Fibroblast of skin of left biceps (primary cell): ENCODE data around the gene TMEM92.
"Not testable (repeated sequence)": the region's sequence is repeated elsewhere in the genome, so short reads cannot be mapped to it uniquely, and the experiment has no call there.

Experiments
- DNase-seq, 2 experiments: peaks; one replicate each; pipeline ENCODE4 v3.0.0-alpha.2; 2013; ENCODE audit warnings: low read depth in 2 of 2

TMEM92 gene

GRCh38 chr17:50262001-50262794 is 12.1 kb upstream of the TMEM92 start:
- DNase-seq = no peak

DNA sequence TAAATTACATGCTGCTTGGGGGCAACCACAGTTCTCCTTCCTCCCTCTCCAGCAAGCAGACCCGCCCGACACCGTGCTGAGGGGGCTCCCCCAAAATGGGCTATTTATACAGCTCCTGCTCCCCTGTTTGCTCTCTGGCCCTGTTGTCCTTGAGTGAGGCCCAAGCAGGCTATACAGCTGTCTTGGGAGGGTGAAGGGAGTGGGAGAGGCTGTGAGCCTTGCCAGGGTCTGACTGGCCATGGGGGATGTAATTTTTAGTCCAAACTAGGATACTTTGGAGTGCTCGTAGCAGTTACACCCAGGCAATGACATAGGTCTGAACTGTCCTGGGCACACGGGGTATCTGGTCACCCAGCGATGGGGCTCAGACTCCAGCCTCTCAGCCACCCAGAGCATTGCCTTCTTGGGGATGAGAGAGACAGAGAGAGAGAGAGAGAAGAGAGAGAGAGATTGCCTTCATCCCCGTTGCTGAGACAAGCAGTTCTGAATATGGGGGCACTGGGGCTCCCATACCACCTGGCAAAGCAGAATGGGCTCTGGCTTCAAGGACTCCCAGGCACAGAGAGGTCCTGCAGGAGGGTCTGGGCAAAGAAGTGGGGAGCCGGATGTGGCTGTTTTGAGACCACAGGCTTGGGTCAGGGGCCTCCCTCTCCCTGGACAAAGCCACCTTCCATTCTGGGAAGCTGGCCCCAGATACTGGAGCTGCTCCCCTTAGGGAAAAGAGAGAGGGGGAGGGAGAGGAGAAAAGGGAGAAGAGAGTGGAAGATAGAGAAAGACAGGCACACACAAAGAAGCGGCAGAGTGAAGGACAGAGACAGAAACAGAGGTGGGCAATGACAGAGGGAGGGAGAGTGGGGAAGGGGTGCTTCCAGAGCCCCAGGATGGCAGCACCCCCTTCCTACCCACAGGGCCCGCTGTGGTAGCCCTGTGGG is 10.7 kb upstream of the TMEM92 start:
- DNase-seq = no peak

- no peak for DNase-seq
Observed at GRCh38 chr17:50264263-50265113, 9.8 kb upstream of the TMEM92 start.

DNA sequence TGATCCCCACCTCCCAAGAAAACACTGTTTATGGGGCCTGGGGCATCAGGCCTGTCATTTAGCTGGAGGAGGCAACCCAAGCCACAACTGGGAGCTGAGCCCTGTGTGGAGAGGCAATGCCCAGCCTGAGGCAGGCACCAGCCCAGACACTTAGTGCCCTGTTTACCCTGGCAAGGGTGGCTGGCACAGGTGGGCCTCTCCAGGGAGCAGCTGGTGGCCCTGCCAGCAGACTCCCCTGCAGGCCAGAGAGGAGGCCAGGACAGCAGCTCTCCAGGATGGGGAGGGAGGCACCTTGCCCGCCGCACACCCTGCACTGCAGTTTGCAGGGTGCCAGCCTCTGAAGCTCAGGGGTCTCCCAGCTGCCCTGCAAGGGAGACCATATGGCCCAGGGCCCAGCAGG is 9.1 kb upstream of the TMEM92 start:
- no peak for DNase-seq

DNA sequence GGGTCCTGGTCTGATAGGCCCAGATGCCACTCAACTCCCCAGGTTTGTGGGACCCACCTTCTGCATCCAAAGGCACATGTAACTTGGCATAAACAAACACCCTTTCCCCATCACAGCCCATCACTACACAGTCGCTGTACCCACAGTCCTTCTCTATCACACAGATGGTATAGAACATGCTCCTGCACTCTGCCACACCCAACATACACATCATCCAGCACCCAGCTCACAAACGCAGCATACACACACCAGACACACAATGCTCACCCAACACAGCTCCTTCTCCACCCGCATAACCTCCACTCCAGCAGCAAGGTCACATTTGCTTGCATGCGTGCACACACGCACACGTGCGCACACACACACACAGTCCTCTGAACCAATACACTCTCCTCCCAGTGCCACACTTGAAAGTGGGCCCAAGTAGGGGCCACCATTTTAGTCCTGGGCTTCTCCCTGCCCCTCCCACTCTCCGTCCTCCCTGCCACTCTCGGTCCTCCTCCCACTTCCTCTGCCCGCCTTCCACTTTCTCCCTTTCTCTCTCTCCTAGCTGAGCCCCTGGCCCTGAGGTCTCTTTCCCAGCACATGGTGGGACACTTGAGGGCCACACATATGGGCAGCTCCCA is 8.5 kb upstream of the TMEM92 start:
- no peak for DNase-seq

DNA sequence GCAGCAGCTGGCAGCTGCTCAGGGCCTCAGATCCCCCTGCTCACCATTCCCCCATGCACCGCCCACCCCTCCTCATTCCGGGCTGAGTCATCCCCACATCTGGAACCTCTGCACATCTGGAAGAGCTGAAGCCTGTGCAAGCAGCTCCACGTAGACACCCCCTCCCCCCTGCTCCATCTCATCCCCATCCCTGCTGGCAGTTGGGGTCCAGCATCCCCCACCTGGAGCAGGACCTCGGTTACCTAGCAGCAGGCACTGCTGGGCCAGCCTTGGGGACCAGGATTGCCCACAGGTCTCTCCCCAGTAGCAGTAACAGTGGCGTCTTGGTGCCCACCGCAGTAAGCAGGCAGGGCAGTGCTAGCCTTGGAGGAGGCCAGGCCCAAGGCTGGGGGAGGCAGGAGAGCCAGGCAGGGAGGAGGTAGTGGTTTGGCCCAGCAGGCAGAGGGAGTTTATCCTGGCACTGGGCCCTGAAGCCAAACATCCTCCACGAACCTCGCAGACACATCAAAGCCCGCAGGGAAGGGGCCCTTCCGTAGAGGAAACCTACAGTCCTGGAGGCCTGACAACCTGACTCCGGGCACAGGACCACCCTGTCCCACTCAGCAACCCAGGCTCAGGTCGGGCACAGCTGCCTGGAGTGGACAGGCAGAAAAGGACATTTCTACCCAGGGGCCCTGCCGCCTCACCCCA is 7.7 kb upstream of the TMEM92 start:
- peak; percentile 71 for DNase-seq

DNA sequence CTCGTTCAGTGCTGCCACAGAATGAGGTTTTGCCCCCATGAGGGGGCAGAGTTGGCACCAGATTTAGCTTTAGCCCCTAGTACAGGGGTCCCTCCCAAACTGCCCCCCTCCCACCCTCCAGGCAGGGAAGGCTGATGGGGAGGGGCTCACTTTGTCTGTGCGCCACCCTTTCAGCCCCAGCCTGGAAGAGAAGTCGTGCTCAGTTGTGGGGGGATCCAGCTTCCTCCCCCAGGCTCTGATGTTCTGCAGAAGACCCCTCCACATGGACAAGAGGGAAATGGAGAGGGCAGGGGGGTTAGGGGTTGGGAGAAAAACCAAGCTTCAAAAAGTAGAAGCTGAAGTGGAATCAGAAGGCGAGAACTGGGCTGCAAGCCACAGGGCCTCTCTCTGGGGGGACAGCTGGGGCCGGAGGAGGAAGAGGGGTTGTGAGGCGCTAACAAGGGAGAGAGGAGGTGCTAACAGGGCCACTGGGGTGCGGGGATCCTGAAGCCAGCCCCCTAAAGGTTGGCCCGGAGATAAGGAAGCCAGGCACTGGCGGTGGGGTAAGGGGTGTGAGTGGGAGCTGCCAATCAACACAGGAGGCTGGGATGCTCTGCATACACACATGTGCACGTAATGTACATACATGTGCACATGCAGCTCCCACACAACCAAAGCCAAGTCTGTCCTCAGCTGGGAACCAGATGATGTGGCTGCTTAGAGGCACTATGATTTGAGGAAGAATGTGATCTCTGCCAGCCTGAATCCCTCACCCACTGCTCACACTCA is 7.0 kb upstream of the TMEM92 start:
- DNase-seq = peak; percentile 62 to 64

GRCh38 chr17:50268026-50268425 is 6.2 kb upstream of the TMEM92 start:
- no peak for DNase-seq

DNA sequence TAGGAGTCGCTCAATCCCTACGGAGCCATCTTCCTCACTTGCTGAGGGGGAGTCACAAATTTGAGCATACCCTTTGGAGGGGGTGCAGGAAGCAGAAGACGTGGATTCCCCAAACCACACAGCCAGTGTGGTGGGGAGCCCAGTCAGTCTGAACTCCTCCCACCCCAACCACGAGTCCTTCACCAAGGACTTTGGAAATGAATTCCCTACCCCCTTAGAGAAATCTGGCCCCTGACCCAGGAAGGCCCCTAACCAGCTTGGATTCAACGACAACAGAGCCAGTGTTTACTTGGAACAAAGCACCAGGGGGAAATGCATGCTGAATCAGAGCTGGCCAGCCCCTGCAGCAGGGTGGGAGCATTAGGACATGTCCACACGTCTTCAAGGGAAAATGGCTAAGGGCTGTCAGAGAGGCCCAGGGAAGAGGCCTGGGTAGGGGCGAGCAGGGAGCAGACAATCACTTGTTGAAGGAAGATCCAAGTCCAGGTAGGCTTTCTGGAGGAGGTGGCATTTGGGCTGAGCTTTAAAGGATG is 5.5 kb upstream of the TMEM92 start:
- no peak for DNase-seq

DNA sequence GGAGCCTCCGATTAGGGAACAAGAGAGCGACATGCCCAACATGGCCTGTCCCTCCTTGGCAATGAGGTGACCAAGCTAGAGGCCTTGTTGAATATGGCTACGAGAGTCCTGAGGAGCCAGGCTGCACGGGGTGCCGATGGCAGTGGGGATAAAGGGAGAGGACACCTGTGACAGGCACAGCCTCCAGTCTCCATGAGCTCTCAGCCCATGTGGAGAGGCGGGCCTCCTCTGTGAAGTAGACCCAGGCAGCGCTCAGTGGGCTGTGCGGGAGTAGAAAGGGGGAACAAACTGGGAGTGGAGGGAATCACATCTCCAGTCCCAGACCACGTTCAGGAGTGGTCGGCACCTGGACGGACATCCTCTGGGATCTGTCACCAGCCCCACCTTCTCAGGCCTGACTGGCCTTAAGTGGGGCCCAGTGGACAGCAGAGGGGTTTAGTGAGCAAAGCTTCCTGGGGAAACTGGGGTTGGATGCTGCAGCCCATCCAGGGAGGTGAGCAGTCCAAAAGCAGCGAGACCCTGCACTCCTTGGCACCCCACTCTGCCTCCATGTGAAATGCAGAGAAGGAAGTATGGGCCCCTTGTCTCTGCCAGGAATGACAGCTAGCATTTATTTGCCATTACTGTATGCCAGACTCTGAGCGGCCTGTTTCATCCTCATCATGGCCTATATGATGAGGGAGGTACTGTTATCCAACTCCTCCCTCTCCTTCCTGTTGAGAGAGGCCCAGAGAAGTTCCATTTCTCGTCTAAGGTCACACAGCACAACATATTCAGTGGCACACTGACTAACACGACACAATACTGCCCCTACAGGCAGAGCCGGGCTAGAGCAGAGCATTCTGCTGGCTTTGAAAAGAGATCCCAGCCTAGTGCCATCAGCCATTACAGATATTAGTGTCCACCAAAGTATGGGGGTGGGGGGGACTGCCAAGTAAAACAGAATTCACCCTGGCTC is 4.5 kb upstream of the TMEM92 start:
- DNase-seq = peak; percentile 63

DNA sequence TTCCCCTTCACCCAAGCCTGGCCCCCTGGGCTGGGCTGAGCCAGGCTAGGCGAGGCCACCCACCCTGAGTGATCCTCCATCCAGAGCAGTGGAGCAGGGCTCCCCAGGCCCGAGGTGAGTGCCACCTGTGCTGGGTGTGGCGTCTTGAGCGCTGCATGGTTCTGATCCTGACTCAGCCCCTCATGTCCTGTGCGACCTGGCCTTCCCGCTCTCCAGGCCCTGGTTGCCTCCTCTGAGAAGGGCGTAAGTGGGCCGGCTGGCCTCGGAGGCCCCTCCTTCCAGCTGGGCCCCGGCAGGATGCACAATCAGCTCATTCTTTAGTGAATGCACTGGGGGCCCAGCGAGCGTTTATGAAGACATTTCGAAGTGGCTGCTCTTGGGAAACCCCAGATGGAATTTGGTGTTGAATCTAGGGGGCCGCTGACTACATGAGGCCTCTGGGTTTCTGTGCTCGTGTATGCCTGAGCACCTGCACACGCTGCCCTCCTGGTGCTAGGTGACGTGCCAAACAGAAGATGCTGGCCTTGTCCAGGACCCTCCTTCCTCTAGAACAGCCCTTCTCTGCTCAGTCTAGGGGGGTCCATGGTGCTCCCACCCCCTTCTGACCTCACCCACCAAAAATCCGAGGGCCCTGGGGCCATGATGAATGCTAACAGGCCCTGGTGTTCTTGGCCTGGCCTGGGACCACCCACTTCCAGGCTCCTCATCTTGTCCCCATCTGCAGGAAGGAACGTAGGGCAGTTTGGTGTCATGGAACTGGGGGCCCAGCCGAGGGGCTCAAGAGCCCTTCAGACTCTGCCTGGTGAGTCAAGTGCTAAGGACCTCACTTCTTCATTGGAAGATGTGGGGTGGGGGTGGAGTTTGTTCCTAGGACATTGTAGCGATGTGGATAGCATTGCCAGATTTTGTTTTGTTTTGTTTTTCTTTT is 3.6 kb upstream of the TMEM92 start:
- peak; percentile 61 to 65 for DNase-seq

- DNase-seq = not testable (repeated sequence)
Observed at GRCh38 chr17:50271363-50271750, 2.9 kb upstream of the TMEM92 start.

- no peak for DNase-seq
Observed at GRCh38 chr17:50272246-50272645, 2.0 kb upstream of the TMEM92 start.

DNA sequence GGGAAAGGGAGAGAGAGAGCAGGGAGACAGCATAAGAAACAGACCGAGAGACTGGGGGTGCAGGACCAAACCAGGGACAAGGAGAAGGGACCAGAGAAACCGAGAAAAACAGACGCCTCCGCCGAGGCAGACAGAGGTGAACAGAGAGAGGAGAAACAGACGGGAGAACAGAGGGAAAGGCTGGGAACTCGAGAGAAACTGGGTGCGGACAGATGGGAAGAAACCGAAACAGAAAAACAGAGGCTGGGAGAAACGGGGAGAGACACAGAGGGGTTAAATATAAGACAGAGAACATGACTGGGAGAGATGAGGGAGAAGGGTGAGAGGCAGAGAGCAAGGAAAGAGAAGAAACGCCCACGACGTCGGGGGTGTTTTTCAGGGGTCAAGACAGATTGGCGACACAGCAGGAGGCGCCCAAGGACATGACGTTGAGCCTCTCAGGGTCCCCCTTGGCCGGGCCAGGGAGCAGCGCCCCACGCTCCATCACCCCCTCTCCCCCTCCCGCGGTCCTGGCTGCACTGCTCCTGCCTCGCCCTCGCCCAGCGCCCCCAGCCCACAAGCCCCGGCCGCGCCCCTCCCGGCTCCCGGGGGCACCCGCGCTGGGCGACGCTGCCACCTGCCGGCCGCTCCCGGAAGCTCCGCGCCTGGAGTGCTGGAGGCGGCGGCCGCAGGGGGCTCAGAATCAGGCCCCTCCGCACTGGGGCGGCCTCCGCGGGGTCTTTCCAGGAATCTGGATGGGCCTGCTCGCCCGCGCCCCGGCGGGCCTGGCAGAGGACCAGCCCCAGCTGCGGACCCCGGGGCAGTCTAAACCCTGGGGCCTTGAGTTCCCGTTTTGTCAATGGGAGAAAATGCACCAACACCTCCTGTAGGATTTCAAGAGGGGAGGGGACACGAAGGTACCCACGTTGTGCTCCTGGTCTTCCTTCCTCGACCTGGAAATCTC is 1.3 kb upstream of the TMEM92 start:
- no peak for DNase-seq

DNA sequence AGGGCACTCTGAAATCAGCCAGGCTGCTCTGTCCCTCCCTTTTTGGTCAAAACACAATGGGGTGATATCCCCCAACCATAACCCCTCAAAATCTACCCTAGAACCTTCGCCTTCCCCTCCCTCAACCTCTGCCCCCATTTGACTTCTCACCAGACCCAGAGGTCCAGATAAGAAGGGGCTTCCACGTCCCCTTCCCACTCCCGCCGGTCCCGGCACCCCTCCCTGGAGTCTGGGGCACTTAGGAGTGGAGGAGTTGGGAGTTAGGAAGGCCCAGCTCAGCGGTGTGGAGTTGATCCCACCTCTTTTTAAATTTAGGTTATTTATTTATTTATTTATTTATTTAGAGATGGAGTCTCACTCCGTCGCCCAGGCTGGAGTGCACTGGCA is 619 bp upstream of the TMEM92 start:
- DNase-seq = no peak

DNA sequence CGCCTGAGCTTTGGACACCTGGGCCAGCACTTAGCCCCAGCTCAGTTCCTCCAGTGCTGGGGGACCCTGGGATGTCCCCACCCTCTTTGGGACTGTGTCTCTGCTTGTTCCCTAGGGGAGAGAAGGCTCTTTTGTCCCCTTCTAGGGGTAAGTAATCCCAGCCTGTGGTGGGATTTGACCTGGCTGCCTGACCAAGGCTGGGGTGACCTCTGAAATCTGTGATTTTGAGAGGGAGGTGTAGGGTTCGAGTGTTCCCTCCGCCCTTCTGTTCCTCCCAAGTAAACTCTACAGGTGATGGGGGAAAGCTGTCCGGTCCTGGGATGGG is 593 bp downstream of the TMEM92 start:
- DNase-seq = no peak

- no peak for DNase-seq
Observed at GRCh38 chr17:50275279-50275678, 1.0 kb downstream of the TMEM92 start.
